Lower lobe of right lung (tissue), 2 donors: ENCODE measurements around the gene MYBPC2. TPM values are rescaled to one million over a fixed set of nuclear protein-coding genes. Genes with fewer than 3 reads are reported as not detected.

Source experiments
- ATAC-seq, 2 donors: fragments of 200-7000 bp; cut with Tn5 transposase; one replicate each; pipeline ENCODE4 v1.9.1; 2020 to 2022; ENCODE audit warnings: mild to moderate bottlenecking in 2 of 2, moderate library complexity in 2 of 2
- DNase-seq: peaks from one replicate; pipeline ENCODE4 v3.0.0-alpha.2; 2020
- H3K27ac ChIP-seq: fragments of 200-600 bp; one replicate; pipeline ENCODE4 v1.8.0; 2022
- H3K27me3 ChIP-seq: fragments of 200-600 bp; one replicate; pipeline ENCODE4 v1.8.0; 2022; ENCODE audit warnings: low read depth
- H3K36me3 ChIP-seq: fragments of 200-600 bp; one replicate; pipeline ENCODE4 v1.8.0; 2022; ENCODE audit warnings: mild to moderate bottlenecking
- H3K4me1 ChIP-seq: fragments of 200-600 bp; one replicate; pipeline ENCODE4 v1.8.0; 2022
- H3K4me3 ChIP-seq: fragments of 200-600 bp; one replicate; pipeline ENCODE4 v1.8.0; 2022; ENCODE audit warnings: mild to moderate bottlenecking
- H3K9me3 ChIP-seq: fragments of 200-600 bp; one replicate; pipeline ENCODE4 v1.8.0; 2022
- CTCF ChIP-seq: fragments of 200-600 bp; IDR thresholded peaks from one replicate; pipeline ENCODE4 v1.8.0; 2022; ENCODE audit warnings: antibody characterized with exemption, mild to moderate bottlenecking
- intact Hi-C: fragments of 100-400 bp; cut with DNase I; formaldehyde crosslinking; loops from one replicate; pipeline ENCODE4 v1.11.0; 2022
- total RNA-seq: library from RNA; stranded (reverse); fragmentation: NEBNext Ultra II Directional; extraction: Animal tissue kit (Norgen Biotek cat#: 25700); gene quantifications from one replicate; pipeline ENCODE4 v1.2.1, GENCODE V29; 2021
- donor health status: DM: no; HTN: yes; CAD: no; lungs with severe emphysema.

The MYBPC2 gene
- total RNA-seq, 1 donor from 2014 or later: not detected

GRCh38 chr19:50413096-50413495, 19.6 kb upstream of the MYBPC2 start:
- Histone ChIP-seq H3K27ac (no peak overlapping the region), H3K9me3 (no peaks in the 10 kb centered on the region), H3K4me1 (no peaks in the 10 kb centered on the region), H3K4me3 (no peak overlapping the region), H3K36me3 (peaks cover 19% of the 10 kb centered on the region), H3K27me3 (peaks cover 8% of the 10 kb centered on the region)
- intact Hi-C loops: no loop called here
- no peak for DNase-seq
- TF ChIP-seq CTCF: no peak
- ATAC-seq: no peak

- H3K4me3 ChIP-seq: no peak overlapping the region
- H3K27ac ChIP-seq: no peak overlapping the region
- intact Hi-C loops: no loop called here
- H3K4me1 ChIP-seq: no peaks in the 10 kb centered on the region
- peaks cover 12% of the 10 kb centered on the region for H3K27me3 ChIP-seq
- no peaks in the 10 kb centered on the region for H3K9me3 ChIP-seq
- no peak for TF ChIP-seq CTCF
- peaks cover 15% of the 10 kb centered on the region for H3K36me3 ChIP-seq
- ATAC-seq (no peak), DNase-seq (no peak)
Measured at GRCh38 chr19:50413531-50413930, 19.2 kb upstream of the MYBPC2 start.

- TF ChIP-seq CTCF: peak; percentile 91
- H3K27ac ChIP-seq: no peak overlapping the region
- no peaks in the 10 kb centered on the region for H3K9me3 ChIP-seq
- H3K4me1 ChIP-seq: no peaks in the 10 kb centered on the region
- intact Hi-C loops: no loop called here
- H3K27me3 ChIP-seq: peaks cover 27% of the 10 kb centered on the region
- H3K36me3 ChIP-seq: no peaks in the 10 kb centered on the region
- no peak overlapping the region for H3K4me3 ChIP-seq
- ATAC-seq (peak; percentile 89 to 91), DNase-seq (peak; percentile 90)
Measured at GRCh38 chr19:50414864-50415660, 17.6 kb upstream of the MYBPC2 start.

GRCh38 chr19:50415661-50416033, 17.0 kb upstream of the MYBPC2 start:
- intact Hi-C loops: no loop called here

More at GRCh38 chr19:50415661-50416033, 17.0 kb upstream of the MYBPC2 start:
- peak; percentile 47 to 68 for ATAC-seq
- Histone ChIP-seq H3K4me3 (no peak overlapping the region), H3K36me3 (no peaks in the 10 kb centered on the region), H3K27ac (no peak overlapping the region), H3K9me3 (no peaks in the 10 kb centered on the region), H3K4me1 (no peaks in the 10 kb centered on the region), H3K27me3 (peaks cover 30% of the 10 kb centered on the region)
- peak; percentile 79 for DNase-seq
- TF ChIP-seq CTCF: no peak
